NCI-H2107 treated with DMSO at 0.1 percent for 48 hours (cell line): ENCODE results near the gene BMP8B.
"Not testable (repeated sequence)": the region's sequence is repeated elsewhere in the genome, so short reads cannot be mapped to it uniquely, and the experiment has no call there.

ENCODE experiments used
- DNase-seq: peaks from one replicate; lab custom pipeline; 2025; ENCODE audit not compliant: unreplicated experiment; lab: John Stamatoyannopoulos, UW

The BMP8B gene

DNA sequence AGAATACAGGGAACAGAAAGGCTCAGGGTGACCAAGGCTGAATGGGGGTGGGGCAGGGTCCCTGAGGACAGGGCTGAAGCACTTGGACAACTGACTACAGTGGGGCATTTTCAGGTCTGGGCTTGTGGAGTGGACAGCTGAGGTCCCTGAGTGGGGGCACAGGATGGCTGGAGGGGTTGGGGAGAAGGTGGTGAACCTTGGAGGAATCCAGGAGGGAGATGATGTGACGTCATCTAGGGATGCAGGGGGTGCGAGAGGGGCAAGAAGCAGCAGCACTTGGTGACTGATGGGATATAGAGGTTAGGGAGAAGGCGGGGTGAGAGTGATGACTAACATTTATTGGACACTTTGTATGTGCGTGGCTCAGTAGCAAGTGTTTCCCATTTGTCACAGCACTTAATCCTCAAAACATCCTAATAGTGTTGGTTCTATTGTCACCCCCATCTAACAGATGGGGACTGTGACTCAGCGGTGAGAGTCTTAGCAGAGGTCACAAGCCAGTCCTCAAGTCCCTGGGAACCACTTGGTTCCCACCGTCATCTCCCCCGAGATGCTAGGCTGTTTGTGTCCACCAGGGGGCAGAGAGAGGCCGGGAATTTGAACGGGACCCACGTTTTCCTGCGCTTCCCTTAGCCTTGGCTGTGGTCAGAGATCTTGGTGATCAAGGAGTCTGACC, 27.9 kb upstream of the BMP8B start:
- peak; percentile 100 for DNase-seq

DNA sequence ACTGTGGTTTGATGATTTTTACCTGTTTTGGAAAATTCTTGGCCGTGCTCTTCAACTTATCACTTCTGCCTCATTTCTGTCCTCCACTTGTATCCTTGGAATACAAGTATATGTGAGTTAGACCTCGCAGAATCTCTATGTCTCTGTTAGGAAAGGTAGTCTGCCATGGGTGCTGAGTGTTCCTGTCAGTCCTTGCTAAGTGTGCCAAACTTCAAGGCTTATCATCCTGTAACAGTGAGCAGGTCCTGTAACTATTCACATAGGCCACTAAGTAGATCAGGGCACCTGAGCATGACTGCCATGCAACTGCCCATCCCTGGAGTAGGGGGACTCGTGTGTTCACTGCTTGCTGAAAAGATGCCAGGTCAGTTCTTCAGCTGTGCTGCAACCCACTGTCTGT, 24.2 kb upstream of the BMP8B start:
- DNase-seq, result no peak

DNA sequence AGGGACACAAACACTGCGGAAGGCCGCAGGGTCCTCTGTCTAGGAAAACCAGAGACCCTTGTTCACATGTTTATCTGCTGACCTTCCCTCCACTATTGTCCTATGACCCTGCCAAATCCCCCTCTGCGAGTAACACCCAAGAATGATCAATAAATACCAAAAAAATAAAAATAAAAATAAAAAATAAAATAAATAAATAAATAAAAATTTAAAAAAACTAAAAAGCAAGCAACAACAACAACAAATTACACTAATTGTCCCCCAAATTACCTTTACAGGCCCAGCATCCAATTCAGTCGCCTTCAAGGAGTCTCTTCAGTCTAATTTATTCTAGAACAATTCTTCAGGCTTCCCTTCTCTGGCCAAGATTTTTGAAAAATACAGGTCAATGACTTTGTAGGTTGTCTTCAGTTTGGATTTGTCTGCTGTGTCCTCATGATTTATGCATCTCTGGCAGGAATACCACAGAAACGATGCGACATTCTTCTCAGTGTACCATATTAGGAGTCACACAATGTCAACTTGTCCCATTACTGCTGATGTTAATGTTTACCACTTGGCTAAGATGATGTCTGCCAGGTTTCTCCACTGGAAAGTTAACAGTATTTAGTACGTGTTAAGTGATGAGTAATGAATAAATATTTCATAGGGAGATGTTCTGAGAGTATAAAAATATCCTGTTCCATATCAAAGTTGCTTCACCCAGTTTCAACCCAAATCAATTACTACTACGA, 20.3 kb upstream of the BMP8B start:
- no peak for DNase-seq

DNA sequence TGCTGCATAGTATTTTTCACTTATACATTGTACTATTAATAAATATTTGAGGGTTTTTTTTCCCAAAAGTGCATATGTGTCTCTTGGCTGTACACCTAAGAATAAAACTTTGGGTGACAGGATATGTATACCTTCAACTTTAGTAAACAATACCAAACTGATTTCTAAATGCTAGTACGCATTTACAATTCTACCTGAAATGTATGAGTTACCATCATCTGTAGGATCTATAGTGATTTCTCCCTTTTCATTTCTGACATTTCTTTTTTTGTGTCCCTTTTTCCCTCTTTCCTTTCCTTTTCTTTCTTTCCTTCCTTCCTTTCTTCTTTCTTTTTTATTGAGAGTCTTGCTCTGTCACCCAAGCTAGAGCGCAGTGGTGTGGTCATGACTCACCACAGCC, 16.7 kb upstream of the BMP8B start:
- DNase-seq, result no peak

DNA sequence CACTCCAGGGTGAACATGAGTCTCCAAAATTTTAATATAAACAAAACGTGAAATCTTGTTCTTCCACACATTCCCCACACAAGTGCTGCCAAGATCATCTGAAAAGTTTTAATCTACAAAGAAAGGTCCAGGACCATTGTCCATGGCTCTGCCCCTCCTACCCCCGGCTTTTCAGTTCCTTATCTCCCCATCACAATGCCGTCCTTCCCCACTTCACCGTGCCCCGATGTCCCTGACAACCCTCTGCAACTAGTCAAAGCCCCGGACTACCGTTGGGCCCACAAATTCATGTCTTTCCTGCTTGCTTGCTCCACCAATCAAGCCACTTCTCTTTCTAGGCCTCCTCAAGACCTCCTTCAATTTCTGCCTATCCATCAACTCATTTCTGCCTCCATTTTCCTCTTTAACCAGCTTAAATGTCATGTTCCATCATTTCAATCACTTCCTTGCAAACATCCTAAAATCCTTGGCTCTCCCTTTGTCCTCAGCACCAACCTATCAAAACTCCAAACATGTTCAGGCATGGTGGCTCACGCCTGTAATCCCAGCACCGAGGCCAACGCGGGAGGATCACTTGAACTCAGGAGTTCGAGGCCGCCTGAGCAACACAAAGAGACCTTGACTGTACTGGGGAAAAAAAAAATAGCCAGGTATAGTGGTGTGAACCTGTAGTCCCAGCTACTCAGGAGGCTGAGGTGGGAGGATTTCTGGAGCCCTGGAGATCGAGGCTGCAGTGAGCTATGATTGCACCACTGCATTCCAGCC, 14.0 kb upstream of the BMP8B start:
- no peak for DNase-seq

DNA sequence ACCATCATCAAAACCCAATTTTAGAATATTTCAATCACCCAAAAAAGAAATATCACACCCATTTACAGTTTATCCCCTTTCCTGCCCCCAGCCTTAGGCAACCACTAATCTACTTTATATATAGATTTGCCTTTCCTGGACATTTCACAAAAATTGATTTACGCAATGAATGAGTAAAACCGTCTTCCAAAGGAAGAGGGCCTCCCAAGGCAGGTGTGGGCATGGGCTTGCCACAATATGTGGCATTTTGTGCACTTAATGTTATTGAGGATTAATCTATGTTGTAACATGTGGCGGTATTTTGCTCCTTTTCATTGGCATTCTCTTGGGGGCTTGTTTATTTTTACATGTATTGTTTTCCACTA, 11.8 kb upstream of the BMP8B start:
- DNase-seq, result no peak

DNA sequence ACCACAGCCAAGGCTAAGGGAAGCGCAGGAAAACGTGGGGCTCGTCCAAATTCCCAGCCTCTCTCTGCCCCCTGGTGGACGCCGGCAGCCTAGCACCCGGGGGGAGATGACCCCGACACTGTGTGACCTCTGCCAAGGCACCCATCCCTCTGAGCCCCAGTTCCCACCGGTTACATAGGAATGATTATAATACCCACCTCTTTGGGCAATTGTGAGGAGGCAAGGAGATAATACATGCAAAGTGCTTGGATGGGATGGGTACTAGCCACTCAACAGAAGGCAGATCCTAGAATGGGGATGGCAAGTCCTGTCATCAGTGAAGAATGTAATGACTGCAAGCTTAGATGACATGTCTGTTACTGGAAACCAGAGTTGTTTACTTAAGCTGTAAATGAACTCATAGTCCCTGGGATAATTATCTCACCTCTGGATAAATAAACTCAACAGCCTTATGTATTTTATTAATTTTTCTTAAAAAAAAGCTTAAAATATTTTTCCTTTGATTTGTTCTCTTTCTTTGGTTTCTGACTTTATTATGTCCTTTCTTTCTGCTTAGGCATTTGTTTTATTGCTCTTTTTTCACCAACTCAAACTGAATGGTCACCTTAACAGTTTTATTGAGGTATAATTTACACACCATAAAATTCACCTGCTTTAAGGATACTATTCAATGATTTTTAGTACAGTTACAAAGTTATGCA, 11.3 kb upstream of the BMP8B start:
- peak; percentile 100 for DNase-seq

DNA sequence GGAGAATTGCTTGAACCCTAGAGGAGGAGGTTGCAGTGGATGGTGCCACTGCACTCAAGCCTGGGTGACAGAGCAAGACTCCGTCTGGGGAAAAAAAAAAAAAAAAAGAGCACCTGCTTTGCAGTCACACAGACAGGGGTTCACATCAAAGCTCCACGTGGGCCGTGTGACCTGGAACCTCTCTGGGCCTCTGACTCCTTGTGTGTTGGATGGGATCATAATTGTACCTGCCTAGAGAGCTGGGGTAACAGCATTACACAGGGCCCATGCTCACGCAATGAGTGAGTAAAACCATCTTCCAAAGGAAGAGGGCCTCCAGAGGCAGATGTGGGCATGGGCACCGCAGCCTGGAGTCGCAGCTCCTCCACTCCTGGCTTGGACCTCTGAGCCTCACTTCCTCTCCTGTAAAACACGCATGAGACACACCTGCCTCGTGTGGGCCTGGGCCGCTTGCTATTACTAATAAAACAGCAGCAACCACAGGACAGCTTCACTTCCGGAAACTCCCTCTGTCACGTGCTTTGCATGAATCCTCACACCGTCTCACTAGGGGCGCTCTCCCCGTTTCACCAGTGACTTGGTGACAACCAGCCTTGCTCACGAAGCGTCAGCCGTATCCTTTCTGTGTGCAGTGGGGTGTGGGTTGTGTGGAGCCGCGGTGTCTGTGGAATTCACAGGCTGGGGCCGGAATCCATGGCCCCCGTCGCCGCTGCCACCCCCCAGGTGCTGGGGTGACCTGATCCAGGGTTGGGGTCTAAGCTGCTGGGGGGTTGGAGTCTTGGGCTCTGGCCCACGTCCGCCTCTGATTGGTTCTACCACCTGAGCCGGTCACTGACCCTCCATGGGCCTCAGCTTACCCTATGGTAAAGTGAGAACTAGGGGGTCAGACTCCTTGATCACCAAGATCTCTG, 10.4 kb upstream of the BMP8B start:
- DNase-seq, result peak; percentile 100

DNA sequence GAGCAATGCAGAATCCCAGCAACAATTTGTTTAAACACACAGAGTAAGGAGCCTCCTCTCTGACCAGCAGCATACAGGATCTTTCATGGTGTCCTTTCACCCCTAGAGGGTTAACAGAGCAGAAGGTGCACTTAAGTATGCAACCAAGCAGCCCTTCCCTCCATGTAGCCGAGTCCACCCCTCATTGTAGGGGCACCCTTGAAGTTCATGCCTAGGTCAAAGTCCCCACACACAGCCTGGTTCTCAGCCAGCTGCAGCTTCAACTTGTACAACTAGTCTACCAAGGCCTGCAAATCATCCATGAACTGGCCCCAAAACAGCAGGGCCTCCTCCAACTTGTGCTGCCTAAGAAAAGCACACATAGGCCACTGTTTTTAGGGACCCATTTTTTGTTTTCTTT, 7.0 kb upstream of the BMP8B start:
- no peak for DNase-seq

DNA sequence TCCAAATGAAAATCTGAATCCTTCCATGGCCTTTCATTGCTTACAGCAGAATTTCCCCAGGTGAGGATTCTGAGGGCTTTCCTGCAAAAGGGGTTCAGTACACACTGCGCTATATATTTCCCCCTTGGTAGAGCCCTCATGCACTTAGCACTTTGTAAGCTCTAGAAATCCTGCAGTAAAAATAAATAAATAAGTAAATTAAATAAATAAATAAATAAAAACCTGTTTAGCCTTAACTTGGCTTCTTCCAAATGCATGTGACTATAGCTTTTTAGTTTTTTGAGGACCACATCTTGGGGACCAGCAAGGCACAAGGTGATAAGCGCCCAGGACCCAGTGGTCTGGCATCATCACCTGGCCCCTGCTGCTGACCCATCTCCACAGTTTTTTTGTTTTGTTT, 3.2 kb upstream of the BMP8B start:
- DNase-seq, result no peak

DNA sequence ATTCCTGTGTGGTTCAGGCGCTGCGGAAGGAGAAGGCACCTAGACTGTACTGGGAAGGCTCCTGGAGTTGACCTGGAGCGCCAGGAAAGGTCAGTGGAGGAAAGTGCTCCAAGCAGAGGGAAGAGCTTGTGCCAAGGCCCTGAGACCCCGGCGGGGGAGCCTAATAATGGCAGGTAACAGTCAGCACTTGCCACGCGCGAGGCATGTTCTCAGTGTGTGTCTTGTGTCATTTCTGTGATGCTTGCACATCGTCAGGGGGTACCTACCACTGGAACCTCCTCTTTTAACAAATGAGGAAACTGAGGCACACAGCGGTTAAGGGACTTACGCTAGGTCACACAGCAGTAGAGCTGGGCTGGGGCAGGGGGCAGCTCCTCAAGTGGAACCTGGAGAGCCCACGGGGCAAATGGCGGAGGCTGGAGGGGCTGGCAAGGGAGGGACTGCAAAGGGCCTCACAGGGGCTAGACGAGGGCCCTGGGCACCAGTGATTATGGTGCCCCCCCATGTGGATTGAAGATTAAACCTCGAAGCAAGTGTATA, 976 bp upstream of the BMP8B start:
- no peak for DNase-seq

DNA sequence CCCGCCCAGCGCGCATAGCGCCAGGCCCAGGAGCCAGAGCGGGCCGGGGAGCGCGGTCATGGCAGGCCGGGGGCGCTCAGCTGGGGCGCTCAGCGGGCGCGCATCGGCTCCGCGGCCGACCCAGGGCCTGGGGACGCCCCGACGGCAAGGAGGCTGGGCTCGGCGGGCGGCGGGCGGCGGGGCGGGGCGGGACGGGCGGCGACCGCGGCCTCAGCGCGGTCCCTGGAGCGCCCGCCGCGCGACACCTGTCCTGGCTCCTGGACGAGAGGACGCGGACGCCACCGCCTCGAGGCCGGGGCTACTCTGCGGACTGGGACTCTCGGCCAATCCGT, 273 bp downstream of the BMP8B start:
- no peak for DNase-seq

DNA sequence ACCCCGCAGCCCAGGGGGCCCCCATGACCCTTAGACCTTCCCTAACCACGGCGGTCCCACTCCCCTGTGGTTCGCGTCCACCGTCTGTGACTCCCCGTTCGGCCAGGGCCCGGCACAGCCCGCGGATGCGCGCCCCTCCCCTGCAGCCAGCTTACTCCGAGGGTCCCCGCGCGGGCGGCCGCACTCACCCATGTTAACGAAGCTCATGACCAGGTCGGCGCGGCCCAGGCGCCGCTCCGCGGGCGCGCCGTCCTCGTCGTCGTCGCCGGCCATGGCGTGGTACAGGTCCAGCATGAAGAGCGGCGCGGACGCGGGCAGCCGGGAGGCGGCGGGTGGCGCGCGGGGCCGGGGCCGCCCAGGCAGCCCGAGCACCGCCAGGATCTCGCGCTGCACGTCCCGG, 701 bp downstream of the BMP8B start:
- not testable (repeated sequence) for DNase-seq

DNA sequence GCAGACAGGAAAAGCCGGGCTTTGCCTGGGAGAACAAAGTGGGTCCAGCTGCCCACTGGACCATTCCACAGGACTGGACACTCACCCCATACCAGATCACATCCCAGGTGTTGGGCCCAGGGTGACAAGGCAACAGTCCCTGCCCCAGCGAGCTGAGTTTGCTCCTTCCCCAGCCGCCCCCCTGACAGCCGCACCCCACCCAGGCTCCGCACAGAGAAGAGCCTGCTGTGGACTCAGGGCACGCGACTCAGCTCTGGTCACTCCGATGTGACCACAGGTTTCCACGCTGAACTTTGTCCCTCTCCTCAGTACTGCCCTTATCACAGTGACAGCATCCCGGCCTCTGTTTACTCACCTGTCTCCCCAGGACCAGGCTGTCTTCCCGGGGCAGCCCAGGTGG, 1.2 kb downstream of the BMP8B start:
- DNase-seq, result no peak

DNA sequence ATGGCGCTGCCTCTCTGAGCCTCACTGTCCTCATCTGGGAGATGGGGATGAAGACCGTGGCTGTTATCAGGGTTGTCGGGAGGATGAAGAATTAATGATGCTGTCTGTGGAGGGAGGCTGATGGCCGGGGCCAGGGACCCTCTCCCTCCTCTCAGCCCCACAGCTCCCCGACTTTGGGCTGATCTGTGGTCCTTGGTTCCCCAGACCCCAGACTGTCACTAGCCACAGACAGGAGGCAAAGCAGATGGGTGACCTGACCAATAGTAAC, 1.6 kb downstream of the BMP8B start:
- not testable (repeated sequence) for DNase-seq

DNA sequence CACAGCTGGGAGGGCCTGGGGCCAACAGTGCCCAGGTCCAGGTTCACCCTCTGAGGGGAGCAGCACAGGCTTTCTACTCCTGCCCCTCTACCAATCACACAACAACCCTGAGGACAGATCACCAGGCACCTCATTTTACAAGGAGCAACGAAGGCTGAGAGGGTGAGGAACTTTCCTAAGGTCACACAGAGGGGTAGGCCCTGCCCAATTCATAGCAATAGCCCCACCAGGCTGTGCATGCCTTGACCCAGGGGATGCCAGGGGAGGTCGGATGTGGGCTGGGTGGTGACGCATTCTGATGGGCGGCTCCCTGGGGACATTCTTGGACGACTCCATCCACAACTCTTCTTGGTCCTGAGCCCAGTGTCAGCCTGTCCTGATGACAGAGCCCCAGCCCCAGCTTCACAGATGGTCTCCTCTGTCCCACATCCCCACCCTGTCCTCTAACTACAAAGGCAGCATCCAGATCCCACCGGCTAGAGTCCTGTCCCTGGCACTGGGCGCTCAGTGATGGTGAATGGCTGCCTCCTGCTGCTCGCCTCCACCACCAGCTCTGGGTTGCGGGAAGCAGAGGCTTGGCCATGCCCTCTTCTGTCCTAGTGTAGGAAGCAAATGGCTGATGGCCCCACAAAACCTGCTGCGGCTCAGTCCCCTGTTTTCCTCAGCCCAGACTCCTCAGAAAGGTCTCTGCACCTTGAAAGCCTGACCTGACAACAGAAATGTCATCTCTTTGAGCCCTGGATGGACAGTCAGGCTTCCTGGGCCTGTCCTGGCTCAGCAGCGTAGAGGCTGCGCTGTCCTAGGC, 2.2 kb downstream of the BMP8B start:
- DNase-seq, result not testable (repeated sequence)

DNA sequence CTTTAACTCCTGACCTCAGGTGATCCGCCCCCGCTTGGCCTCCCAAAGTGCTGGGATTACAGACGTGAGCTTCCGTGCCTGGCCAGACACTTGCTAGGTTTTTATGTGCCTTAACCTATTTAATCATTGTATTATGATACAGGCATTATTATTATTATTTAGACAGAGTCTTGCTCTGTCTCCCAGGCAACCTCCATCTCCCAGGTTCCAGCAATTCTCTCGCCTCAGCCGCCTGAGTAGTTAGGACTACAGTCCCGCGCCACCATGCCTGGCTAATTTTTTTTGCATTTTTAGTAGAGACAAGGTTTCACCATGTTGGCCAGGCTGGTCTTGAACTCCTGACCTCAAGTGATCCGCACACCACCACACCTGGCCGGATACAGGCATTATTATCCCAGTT, 6.0 kb downstream of the BMP8B start:
- not testable (repeated sequence) for DNase-seq

DNA sequence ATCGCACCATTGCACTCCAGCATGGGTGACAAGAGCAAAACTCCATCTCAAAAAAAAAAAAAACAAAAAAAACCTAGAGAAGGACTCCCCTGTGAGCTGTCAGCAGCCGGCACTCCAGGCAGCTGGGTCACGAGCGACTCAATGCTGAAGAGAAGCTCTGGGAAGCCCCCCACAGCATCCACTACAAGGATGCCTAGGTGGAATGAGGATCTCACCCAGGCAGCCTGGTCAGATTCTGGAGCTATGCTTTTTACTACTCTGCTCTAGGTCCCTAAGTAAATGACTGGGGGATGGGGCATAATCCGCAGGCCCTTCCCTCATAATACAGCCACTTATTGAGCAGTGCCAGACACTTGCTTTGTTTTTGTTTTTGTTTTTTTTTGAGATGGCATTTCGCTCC, 6.6 kb downstream of the BMP8B start:
- no peak for DNase-seq

DNA sequence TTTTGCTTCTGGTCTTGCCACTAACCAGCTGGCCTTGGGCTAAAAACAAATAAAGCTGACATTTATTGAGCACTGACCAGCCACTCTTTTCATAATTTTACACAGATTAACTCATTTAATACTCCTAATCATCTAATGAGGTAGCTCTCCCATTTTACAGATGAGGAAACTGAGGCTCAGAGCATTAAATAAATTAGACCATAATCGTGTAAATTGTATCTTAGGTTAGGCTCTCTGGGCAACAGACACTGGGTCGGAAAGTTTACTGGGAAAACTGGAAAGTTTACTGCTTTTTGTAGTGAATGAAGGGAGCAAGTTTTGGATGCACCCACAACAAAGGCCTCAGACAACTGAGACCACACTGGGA, 7.3 kb downstream of the BMP8B start:
- DNase-seq, result no peak

DNA sequence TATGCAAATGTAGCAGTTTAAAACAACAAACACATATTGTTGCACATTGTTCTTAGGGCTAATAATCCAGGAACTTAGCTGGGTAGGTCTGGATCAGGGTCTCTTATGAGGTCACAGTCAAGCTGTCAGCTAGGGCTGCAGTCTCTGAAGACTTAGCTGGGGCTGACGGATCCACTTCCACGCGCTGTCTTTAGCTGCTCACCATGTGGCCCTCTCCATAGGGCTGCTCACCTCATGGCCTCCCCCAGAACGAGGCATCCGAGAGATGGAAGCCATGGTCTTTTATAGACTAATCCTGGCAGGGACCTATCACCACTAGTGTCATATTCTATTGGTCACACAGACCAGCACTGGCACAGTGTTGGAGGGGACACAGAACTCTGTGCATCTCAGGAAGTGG, 8.8 kb downstream of the BMP8B start:
- no peak for DNase-seq
